Ovary (tissue), 10 donors: ENCODE measurements around the gene SLC26A2. TPM values are rescaled to one million over a fixed set of nuclear protein-coding genes. Genes with fewer than 3 reads are reported as not detected.

Experiments used
- DNase-seq, 5 donors: peaks; one replicate each; pipeline ENCODE4 v3.0.0-alpha.2; 2019 to 2020
- H3K27ac ChIP-seq, 2 donors: fragments of 200-600 bp; one replicate each; pipeline versions ENCODE4 v1.5.1 to v1.8.0; 2019 to 2022
- H3K27me3 ChIP-seq: fragments of 200-600 bp; one replicate; pipeline ENCODE4 v1.8.0; 2022
- H3K36me3 ChIP-seq: fragments of 200-600 bp; sonication (generic); one replicate; pipeline ENCODE4 v1.5.1; 2019
- H3K4me1 ChIP-seq: one replicate; pipeline ENCODE4 v1.8.1; 2013; ENCODE audit warnings: mild to moderate bottlenecking, moderate library complexity; ENCODE audit not compliant: insufficient read depth
- H3K4me3 ChIP-seq: fragments of 200-600 bp; sonication (generic); one replicate; pipeline ENCODE4 v1.5.1; 2017
- H3K9me3 ChIP-seq, 2 donors: fragments of 200-600 bp in 1 of 2; sonication (generic) in 1 of 2; one replicate each; pipeline versions ENCODE4 v1.5.1 to v1.8.1; 2013 to 2019; ENCODE audit warnings: mild to moderate bottlenecking in 1 of 2, moderate library complexity in 1 of 2
- CTCF ChIP-seq, 3 donors: fragments of 450-650 bp in 2 of 3; fragments of 200-600 bp in 1 of 3; IDR thresholded peaks; one replicate each; pipeline versions ENCODE4 v1.5.1 to v1.8.0; 2016 to 2022; ENCODE audit warnings: antibody characterized with exemption in 3 of 3, mild to moderate bottlenecking in 1 of 3
- EP300 ChIP-seq: sonication (generic); formaldehyde crosslinking; IDR thresholded peaks from one replicate; pipeline ENCODE4 v1.6.1; 2017; ENCODE audit warnings: antibody characterized with exemption
- POLR2A ChIP-seq: fragments of 450-650 bp; IDR thresholded peaks from one replicate; pipeline ENCODE4 v1.6.1; 2017; ENCODE audit warnings: antibody characterized with exemption, mild to moderate bottlenecking, moderate library complexity
- WGBS, 3 donors: extraction: QIAGEN DNeasy Blood & Tissue Kit in 1 of 3; methylation state at CpG; one replicate each; pipeline versions ENCODE4 v1.1.5 to v1.1.7; 2013 to 2017; 5-methylcytosine and 5-hydroxymethylcytosine counted together
- intact Hi-C, 4 donors: fragments of 100-400 bp; cut with DNase I; formaldehyde crosslinking; loops; one replicate each; pipeline versions ENCODE4 v1.11.0 to v1.15.1; 2022 to 2023
- long read RNA-seq, 3 donors: library from polyadenylated mRNA in 2 of 3; unstranded in 2 of 3; transcript quantifications; one replicate each; pipeline ENCODE4 v2.0.0 and lab custom pipeline, GENCODE V29; 2021 to 2026
- polyA plus RNA-seq, 2 donors: library from polyadenylated mRNA; stranded (reverse); fragments of 200-250 nt in 1 of 2; fragments of 350-450 nt in 1 of 2; fragmentation: Illumina TruSeq in 1 of 2; extraction: RNeasy Lipid Tissue Mini Kit (QIAGEN cat#74804) in 1 of 2; gene quantifications; one replicate each; pipeline ENCODE4 v1.2.3, GENCODE V29; 2013 to 2014
- total RNA-seq, 7 donors: library from RNA; depleted of rRNA in 2 of 7; stranded (reverse); fragments of >200 nt in 2 of 7; fragmentation: NEBNext Ultra II Directional in 3 of 7; extraction: Animal tissue kit (Norgen Biotek cat#: 25700) in 3 of 7; gene quantifications; one replicate each; pipeline versions ENCODE4 v1.1.0 to v1.2.4, GENCODE V29; 2016 to 2023
- donor health status: DM: no; HTN: no; CAD: no; lungs with moderate emphysema.
- donor health status: DM: no; HTN: no; CAD: no.
- donor health status: Bipolar disorder and iron deficiency.
- donor health status: DM: yes; HTN: yes; CAD: no.
- donor health status: DM: no; HTN: no; CAD: no.
- donor health status: DM: yes; HTN: yes; CAD: no.

SLC26A2 gene
- total RNA-seq (10 to 100 TPM; 11.0 to 19.0 (median 16.9) TPM), polyA plus RNA-seq (10 to 100 TPM in 1 of 2 donors, 1 to 10 TPM in 1; 4.4 to 13.3 TPM)
- long read RNA-seq, donor 1, full-length matches to known transcripts = 17 of 22 reads
- long read RNA-seq, donor 1, partial matches to known transcripts = 2 of 22 reads
- long read RNA-seq, donor 1, other reads (novel, unspliced or antisense) = 3 of 22 reads
- long read RNA-seq, donor 2, full-length matches to known transcripts = 9 of 9 reads
- long read RNA-seq, donor 2, partial matches to known transcripts = 0 of 9 reads
- long read RNA-seq, donor 2, other reads (novel, unspliced or antisense) = 0 of 9 reads
- long read RNA-seq, donor 3, full-length matches to known transcripts = 1 of 5 reads
- long read RNA-seq, donor 3, partial matches to known transcripts = 1 of 5 reads
- long read RNA-seq, donor 3, other reads (novel, unspliced or antisense) = 3 of 5 reads

- Histone ChIP-seq H3K36me3 (no peaks in the 10 kb centered on the region), H3K27ac (peak within 1 kb of the TSS; percentile 62 to 86), H3K9me3 (no peaks in the 10 kb centered on the region), H3K4me1 (peaks cover 5% of the 10 kb centered on the region), H3K4me3 (peak within 1 kb of the TSS; percentile 55), H3K27me3 (no peaks in the 10 kb centered on the region)
- DNase-seq = peak; percentile 96 to 97 (median 97)
- intact Hi-C loops = no loop called here
- no peak for TF ChIP-seq CTCF (IDR thresholded peaks at IDR 0.05)
- peak; percentile 85 for TF ChIP-seq POLR2A
- no peak for TF ChIP-seq EP300
- WGBS, 3 donors = 0 to 1% (median 0%) methylated on average over 67 to 84 of the region's 84 CpGs
Observed at GRCh38 chr5:149960272-149961185, at the start of gene SLC26A2. Gene SLC26A2 (plus strand): TSS chr5:149960758. CDS start chr5:149977653, 16,895 bp downstream.

DNA sequence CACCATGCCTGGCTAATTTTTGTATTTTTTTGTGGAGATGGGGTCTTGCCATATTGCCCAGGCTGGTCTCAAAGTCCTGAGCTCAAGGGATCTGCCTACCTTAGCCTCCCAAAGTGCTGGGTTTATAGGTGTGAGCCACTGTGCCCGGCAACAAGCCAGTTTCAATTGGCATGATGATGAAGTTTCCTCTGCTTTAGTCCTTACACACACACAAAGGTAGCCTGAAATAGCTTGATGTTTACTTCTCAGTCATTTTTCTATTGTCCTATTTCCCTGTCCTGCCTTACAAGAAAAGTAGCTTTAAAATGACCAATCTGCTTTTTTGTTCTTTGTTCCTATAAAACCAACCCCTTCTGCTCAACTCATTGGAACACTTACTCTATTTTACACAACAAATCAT, 49.5 kb upstream of the SLC26A2 start:
- H3K36me3 ChIP-seq = no peaks in the 10 kb centered on the region
- H3K27ac ChIP-seq = no peak overlapping the region
- H3K27me3 ChIP-seq = no peaks in the 10 kb centered on the region
- peaks cover 3% of the 10 kb centered on the region for H3K4me1 ChIP-seq
- no peaks in the 10 kb centered on the region for H3K9me3 ChIP-seq
- 85 to 96% (median 93%) methylated on average over 1 of the region's 1 CpG for WGBS, 3 donors
- H3K4me3 ChIP-seq = no peak overlapping the region
- TF ChIP-seq CTCF (IDR thresholded peaks at IDR 0.05) (no peak), POLR2A (no peak), EP300 (no peak)
- no peak for DNase-seq
- intact Hi-C loops = no loop called here

GRCh38 chr5:149912226-149912871, 48.2 kb upstream of the SLC26A2 start:
- WGBS, 3 donors = 59 to 74% (median 71%) methylated on average over 3 of the region's 3 CpGs
- peaks cover 4% of the 10 kb centered on the region for H3K4me1 ChIP-seq
- no peak for TF ChIP-seq CTCF (IDR thresholded peaks at IDR 0.05)
- TF ChIP-seq POLR2A = no peak
- TF ChIP-seq EP300 = no peak
- no peak for DNase-seq
- intact Hi-C loops = no loop called here
- no peaks in the 10 kb centered on the region for H3K9me3 ChIP-seq
- H3K36me3 ChIP-seq = no peaks in the 10 kb centered on the region
- no peak overlapping the region for H3K4me3 ChIP-seq
- H3K27ac ChIP-seq = no peak overlapping the region
- no peaks in the 10 kb centered on the region for H3K27me3 ChIP-seq
